DMS79 treated with DMSO at 0.1 percent for 48 hours (cell line): ENCODE measurements around the gene MRFAP1L1.
"Not testable (repeated sequence)": the region's sequence is repeated elsewhere in the genome, so short reads cannot be mapped to it uniquely, and the experiment has no call there.

Source experiments
- DNase-seq: peaks from one replicate; lab custom pipeline; 2025; lab: John Stamatoyannopoulos, UW

The MRFAP1L1 gene

DNA sequence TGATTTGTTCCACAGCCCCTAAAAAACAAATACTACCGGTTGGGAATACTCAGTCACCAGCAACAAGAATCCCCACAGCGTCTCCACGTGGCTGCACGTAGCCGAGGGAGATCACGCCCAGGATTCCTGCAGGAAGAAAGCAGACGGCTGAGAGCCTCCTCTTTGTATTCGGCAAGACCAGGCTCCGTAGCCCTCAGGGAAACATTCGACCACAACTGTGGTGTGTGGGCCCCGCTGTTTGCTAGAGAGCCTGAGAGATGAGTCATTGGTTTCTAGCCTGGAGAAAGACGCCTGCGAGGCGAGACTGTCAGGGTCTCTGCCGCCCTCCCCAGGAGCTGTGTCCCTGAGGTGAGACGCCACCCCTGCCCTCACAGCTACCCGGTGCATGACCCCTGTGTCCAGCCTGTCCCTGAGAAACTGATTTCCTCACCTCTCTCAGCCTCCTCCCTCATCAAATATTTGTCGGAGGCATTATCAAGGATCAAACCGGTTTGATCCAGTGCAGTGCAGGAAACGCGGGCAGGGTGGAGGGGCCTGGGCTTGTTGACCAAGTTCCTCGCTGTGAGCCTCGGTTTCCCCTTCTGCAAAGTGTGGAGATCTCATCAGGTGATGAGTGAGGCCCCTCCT, 20.7 kb downstream of the MRFAP1L1 start:
- peak; percentile 1 for DNase-seq

DNA sequence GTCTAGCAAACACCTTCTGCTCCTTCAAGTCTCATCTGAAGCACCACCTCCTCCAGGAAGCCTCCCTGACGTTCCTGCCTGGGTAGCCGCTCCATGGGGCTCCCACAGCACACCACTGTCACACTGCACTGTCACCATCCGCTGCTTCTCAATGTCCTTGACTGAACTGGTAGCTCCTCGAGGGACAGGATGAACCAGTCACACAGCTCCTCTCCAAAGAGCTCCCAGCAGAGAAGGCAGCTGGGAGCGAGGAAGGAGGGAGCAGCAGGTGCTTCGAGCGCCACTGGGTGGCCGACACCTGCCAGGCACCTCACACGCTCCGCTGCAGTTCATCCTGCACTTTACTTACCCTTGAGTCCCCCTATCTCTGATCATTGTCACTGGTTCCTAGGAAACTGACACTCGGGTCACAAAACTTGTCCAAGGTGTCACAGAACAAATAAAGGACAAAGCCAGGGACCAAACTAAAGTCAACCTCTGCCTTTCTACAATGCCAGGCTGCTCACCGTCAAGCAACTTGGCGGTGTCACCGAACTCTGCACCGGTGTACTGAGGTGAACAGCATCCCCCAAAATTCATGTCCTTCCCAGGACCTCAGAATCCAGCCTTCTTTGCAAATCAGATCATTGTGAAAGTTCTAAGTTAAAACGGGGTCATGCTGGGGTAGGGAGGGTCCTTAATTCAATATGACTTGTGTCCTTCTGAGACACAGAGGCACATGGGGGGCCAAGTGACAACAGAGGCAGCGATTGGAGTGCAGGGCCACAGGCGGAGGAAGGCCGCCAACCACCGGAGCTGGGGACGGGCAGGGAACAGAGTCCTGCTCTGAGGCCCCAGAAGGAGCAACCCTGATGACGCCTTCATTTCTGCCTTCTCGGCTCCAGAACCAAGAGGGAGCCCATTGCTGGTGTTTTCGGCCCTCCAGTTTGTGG, 21.5 kb downstream of the MRFAP1L1 start:
- no peak for DNase-seq

DNA sequence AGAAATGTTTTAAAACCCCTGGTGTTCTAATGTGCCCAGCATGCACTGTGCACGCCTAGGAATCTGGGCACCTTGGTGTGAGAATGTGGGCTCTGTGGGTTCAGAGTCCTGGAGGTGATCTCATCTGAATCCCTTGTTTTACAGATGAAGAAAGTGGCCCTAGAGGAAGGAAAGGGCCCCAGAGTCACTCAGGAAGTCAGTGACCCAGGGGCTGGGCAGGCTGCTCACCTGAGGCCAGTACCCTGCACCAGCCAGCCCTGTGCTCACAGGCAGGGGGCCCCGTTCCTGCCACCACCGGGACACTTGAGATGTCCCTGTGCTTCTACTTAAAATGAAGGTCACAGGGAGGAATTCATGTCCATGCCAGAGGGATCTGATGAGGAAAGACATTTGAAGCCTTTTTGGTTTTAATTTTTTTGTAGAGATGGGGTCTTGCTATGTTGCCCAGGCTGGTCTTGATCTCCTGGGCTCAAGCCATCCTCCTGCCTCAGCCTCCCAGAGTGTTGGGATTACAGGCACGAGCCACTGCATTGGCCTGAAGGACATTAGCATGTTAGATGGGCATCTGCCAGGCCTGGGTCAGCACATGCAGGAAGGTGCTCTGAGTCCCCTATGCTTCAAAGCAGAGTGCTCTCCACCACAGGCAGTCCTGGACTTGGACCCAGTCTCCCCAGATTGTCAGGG, 23.4 kb downstream of the MRFAP1L1 start:
- DNase-seq = no peak

DNA sequence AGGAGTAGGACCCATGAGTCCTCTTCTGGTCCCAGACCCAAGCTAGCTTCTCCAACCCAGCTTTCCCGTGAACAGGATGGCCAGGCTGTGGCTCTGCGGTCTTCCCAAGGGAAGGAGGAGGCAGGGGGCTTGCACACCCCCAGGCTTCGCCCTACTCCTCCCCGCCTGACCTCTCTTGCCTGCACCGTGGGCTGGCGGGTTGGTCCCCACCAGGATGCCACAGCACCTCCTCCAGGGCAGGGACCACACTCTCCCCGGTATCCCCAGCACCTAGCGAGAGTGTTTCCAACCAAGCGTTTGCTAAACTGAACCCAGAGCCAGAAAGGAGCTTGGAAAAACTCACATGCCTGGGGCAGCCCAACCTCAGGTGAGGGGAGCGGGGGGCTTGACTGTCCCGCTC, 25.0 kb downstream of the MRFAP1L1 start:
- no peak for DNase-seq

DNA sequence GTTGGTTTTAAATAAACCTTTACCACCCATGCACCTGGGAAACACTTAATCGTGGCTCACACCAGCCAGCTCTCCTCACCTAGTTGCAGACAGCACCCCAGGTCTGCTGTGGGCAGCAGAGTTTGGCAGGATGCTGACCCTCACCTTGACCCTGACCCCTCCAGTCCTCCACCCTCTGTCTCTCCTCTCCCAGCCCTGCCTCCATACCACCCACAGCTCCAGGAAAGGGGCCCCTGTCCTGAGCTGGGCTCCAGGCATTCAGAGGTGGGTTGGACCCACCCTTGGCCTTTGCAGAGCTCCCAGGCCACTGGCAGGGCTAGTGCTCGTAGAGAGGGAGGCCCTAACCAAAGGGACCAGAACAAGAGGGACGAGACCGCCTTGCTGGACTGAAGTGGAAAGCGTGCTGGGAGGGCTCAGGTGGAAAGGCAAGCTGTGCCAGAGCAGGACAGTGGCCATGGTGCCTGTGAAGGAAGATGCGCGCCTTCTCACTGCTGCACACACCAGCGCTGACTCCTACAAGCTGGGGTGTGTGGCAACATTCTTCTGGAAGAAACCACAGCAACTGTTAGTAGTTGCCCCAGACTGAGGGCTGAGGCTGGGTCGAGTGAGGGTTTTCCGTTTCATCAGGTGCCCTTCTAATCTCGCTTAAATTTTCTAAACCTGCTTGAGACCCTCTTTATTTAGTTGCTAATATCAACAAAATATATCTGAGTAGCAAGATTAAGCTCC, 26.6 kb downstream of the MRFAP1L1 start:
- DNase-seq = no peak

DNA sequence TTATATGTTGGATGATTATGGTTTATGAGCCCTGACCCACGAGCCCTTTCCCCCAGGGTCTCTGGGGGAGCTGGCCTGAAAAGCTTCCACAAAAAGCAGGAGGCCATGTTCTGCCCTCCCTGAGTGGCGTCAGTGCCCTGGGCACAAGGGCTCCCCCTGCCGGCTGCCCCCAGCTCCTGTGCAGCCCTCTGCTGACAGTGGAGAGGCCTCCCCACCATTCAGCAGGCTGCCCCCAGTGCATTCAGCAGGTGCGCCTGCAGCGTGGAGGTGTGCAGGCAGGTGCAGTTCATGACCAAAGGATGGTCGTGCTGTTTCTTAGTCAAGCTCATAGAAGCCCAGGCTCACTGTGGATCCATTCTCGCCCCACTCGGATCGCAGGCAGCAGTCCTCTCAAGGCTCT, 28.5 kb downstream of the MRFAP1L1 start:
- DNase-seq = no peak

DNA sequence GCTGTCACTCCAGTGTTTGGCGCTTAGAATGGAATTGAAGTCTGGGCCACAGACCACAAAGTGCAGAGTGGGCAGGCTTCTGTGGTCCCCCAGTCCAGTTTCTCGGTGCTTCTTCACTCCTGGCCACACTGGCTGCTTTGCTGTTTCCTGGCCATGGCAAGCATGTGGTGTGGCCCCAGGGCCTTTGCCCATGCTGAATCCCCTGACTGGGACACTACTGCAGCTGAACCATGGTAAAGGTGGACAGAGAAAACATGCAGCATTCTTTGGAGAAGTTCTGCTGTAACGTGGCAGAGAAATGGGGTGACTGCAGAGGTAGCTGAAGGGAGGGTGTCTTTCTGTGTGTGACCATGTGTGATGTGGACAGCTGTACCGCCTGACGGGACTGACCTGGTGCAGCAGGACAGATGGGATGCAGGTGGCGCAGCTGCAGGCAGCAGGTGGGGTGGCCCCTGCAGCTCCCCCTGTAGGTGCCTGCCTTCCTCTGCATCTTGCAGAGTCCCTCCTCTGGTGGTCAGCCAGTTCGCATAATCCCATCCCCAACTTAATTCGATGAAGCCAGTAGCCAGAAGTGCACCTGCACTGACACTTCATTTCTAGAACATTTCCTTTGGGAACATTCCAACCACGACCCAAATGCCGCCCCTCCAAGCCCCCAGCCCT, 29.2 kb downstream of the MRFAP1L1 start:
- DNase-seq = no peak

DNA sequence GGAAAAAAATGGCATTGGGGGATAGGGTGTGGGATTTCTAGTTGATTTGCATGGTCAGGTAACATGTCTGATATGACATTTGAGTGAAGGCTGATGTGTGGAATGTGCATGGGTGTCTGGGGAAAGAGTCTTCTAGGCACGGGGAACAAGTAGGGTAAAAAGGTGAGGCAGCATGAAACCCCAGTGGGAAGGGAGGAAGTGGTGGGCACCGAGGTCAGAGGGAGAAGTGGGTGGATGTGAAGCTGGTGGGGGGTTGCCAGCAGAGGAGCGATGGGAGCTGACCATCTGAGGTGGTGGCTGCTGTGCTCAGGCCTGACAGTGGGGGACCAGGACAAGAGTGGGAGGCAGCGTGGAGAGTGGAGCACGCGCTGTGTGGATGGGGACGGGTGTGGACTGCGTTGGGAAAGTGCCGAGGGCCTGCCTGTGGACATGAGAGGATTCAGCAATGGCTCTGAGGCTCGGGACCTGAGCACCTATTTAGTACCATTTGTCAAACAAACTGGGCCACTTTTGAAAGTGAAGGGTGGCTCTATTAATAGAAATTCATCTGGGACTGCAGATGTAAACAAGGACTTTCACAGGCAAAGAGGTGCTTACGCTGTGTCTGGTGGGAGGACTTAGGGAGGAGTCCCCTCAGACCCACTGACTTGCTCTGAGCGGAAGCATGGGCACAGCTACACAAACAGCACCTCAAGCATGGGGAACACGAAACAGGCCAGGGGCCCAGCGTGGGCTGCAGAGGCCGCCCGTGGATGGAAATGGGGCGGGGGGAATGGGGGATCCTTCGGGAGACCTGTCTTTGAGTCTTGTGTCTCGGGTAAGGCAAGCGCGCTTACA, 32.7 kb downstream of the MRFAP1L1 start:
- DNase-seq = no peak

DNA sequence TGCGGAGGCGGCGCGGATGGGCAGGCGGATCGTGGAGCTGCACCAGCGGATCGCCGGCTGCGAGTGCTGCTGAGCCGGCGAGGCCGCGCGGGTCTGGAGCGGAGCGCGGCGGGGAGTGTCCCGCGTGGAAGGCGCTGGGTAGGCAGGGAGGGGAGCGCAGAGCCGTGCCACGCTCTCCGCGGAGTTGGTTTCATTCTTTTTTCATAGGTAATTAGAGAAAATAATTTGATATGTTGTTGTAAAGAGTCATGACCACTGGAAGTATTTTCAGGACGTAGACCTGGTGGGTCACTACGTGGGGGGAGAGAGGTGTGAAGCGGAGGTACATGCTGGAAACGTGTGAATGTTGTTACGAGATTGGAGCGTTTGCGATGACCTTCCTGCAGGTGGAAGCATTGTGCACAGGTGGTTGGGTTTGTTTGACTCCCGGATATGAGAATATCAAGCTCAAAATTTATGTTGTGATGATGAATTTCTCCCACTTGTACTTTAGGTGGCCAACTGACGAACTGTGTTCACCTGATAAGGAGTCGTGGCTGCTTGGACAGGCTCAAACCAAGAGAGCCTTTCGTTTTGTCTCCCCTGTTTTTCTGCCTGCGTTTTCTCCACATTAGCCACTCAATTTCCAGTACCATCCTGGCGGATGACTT, 35.0 kb downstream of the MRFAP1L1 start:
- DNase-seq = peak; percentile 14

DNA sequence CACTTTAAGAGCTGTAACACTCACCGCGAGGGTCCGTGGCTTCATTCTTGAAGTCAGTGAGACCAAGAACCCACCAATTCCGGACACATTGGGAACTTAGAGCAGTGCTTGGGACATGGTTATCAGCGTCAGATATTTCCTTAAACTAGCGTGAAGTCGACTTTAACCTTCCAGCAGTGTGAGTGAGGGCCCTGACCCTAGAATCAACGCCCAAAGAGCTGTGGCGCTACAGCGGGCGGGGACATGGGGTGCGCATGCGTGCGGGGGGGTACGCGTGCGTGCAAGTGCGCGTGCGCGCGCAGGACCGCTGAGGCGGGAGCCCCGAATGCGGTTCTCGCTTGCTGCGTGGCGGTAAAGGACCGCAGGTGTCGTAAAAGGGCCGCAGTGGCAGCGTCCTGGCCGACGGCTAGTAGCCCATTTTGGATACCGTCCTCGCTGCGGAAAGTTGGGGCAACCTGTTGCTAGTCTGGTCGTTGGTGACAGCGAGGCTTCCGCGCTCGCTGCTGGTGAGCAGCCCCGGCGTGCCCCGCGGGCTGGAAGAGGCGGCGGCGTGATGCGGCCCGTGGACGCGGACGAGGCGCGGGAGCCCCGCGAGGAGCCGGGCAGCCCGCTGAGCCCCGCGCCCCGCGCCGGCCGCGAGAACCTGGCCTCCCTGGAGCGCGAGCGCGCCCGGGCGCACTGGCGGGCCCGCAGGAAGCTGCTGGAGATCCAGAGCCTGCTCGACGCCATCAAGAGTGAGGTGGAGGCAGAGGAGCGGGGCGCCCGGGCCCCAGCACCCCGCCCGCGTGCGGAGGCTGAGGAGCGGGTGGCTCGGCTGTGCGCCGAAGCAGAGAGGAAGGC, 35.8 kb downstream of the MRFAP1L1 start:
- DNase-seq = peak; percentile 58

DNA sequence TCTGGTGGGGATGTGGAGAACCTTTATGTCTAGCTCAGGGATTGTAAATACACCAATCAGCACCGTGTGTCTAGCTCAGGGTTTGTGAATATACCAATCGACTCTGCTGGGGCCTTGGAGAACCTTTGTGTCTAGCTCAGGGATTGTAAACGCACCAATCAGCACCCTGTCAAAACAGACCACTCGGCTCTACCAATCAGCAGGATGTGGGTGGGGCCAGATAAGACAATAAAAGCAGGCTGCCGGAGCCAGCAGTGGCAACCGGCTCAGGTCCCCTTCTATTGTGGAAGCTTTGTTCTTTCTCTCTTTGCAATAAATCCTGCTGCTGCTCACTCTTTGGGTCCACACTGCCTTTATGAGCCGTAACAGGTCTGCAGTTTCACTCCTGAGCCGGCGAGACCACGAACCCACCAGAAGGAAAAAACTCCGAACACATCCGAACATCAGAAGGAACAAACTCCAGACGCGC, 36.4 kb downstream of the MRFAP1L1 start:
- not testable (repeated sequence) for DNase-seq

DNA sequence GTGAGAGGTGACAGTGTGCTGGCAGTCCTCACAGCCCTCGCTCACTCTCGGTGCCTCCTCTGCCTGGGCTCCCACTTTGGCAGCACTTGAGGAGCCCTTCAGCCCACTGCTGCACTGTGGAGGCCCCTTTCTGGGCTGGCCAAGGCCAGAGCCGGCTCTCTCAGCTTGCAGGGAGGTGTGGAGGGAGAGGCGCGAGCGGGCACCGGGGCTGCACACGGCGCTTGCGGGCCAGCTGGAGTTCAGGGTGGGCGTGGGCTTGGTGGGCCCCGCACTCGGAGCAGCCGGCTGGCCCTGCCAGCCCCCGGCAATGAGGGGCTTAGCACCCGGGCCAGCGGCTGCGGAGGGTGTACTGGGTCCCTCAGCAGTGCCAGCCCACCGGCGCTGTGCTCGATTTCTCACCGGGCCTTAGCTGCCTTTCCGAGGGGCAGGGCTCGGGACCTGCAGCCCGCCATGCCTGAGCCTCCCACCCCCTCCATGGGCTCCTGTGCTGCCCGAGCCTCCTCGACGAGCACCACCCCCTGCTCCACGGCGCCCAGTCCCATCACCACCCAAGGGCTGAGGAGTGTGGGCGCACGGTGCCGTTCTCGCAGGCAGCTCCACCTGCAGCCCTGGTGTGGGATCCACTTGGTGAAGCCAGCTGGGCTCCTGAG, 37.0 kb downstream of the MRFAP1L1 start:
- DNase-seq = not testable (repeated sequence)

DNA sequence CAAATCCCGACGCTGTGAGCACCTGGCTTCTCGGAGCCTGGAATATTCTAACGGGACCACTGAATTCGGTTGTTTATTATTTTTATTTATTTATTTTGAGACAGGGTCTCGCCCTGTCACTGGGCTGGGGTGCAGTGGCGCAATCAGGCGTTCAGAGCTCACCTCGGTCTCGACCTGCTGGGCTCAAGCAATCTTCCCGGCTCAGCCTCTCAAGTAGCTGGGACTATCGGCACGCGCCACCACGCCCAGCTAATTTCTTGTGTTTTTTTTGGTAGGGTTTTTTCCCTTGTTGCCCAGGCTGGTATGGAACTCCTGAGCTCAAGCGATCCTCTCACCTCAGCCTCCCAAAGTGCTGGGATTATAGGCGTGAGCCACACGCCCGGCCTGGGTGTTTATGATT, 37.5 kb downstream of the MRFAP1L1 start:
- no peak for DNase-seq

DNA sequence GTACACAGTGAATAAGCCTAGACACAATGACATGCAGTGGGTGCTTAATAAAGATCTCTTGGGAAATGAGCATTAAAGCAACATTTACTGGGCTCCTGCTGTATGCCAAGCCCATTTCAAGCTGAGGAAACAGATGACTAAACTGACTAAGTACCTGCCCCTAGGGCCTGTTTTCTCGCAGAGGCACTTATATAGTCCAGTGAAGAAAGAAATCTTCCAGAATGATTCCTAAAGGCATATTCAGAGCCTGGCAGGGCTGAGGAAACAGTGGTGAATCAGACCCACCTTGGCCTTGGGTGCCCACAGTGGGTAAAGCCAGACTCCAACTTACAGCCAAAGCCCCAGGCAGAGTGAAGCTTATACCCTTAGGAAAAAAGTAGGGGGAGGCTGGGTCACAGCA, 38.0 kb downstream of the MRFAP1L1 start:
- DNase-seq = no peak

DNA sequence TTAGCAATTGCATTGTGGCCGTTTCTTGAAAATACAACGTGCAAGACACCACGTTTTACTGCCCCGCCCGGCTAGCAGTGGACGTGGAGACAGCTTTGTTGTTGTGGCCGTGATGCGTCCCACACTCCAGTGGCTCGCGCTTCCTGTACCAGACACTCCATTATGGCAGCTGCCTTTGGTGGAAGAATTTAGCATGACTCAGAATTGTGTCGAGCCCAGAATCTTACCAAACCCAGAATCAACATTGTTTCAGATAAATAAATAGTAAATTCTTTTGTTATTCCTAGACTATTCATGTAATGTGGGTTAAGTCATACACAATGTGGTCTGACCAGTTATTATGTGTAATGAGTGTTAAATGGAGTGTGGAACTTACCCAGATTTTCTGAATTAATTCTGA, 41.3 kb downstream of the MRFAP1L1 start:
- no peak for DNase-seq

DNA sequence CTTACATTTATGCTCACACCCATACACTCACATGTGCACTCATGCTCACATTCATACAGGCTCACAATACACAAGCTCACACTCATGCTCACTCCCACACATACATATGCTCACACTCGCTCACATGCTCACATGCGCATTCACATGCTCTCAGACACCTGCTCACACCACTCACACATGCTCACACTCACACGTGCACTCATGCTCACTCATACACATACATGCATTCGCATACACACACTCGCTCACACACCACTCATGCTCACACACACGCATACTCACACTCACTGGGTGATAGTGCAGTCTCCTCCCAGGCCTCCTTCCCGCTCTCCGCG, 44.4 kb downstream of the MRFAP1L1 start:
- DNase-seq = no peak

DNA sequence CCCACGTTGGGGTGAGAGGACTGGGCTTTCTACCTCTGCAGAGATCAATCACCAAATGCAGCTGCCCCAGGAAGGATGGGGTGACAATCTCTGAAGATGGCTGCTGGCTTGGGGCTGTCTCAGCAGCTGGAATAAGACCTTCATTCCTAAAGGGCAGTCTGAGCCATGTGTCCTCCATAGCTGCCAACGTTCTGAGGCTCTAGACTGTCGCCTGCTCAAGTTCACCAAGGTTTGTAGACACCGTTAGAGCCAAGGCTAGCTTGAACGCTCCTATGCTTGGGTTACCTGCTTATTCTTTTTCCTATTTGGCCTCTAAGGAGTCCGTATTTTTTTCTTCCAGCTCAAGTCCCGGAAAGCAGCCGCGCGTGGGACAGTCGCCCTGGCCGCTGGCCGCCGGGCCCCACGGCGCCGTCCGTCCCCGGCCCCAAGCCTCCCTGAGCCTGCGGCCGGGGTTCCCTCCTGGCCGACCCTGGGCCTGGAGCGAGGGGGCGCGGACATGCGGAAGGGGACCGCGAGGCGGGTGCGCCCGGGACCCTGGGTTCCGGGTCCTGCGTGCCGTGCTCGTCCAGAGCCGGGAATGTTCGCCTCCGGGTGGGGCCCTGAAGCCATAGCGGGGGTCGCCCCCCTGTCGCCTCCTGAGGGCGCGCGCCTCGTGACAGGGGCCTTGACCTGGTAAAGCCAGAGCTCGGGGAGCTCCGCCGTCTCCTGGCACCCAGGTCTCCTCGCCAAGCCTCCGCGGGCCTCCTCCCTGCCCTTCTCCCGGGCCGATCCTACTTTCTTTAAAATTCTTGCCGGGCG, 45.9 kb downstream of the MRFAP1L1 start:
- DNase-seq = no peak

DNA sequence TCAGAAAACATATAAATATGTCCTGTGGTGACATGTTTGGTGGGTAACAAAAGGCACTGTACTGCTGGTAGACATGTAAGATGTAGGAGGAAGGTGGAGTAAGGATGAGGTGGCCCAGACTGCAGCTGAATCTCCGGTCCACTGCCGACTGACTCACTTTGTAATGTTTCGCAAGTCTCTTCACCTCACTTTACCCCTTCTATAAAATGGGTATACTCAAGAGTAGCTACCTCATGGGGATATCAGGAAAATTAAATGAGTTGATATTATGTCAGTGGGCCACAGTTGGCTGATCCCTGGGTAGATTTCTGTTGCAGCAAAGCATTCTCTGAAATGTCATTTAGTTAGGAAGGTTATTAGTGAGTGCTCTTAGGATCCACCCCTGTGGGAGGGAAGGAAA, 47.1 kb downstream of the MRFAP1L1 start:
- no peak for DNase-seq
